Fibroblast of pulmonary artery (primary cell): Measurements from ENCODE around the gene PINLYP.

Experiments
- DNase-seq: peaks from one replicate; pipeline ENCODE4 v3.0.0-alpha.2; 2010; ENCODE audit warnings: low read depth
- H3K4me3 ChIP-seq: replicated peaks from 2 replicates; pipeline ENCODE4 v1.5.1; 2011; ENCODE audit warnings: low read depth, mild to moderate bottlenecking, control low read depth, low read length, moderate library complexity
- TF ChIP-seq, protein P1 (sequence below): IDR thresholded peaks from 2 replicates; pipeline ENCODE4 v1.5.1; 2011; ENCODE audit warnings: mild to moderate bottlenecking, control low read depth, low read length, inconsistent platforms; ENCODE audit errors: missing control alignments

The PINLYP gene

DNA sequence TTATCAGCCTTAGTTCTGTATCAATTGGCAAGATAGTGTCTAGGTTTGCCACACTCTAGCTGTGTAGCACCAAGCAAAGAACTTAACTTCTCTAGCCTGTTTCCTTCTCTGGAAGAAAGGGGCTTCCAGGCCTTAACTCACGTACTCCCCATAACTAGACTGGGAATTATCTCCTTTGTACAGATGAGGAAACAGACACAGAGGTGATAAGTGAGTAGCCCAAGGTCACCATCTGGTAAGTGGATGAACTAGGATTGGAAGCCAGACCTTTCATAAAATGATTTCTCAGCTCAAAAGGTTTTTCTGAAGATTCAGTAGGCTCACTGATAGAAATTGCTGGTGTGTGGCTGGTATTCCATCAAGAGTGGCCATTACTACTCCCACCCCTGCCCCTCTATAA lies 40.7 kb downstream of the PINLYP start:
- TF ChIP-seq, protein P1, sequence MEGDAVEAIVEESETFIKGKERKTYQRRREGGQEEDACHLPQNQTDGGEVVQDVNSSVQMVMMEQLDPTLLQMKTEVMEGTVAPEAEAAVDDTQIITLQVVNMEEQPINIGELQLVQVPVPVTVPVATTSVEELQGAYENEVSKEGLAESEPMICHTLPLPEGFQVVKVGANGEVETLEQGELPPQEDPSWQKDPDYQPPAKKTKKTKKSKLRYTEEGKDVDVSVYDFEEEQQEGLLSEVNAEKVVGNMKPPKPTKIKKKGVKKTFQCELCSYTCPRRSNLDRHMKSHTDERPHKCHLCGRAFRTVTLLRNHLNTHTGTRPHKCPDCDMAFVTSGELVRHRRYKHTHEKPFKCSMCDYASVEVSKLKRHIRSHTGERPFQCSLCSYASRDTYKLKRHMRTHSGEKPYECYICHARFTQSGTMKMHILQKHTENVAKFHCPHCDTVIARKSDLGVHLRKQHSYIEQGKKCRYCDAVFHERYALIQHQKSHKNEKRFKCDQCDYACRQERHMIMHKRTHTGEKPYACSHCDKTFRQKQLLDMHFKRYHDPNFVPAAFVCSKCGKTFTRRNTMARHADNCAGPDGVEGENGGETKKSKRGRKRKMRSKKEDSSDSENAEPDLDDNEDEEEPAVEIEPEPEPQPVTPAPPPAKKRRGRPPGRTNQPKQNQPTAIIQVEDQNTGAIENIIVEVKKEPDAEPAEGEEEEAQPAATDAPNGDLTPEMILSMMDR, result no peak
- no peak for DNase-seq
- no peak overlapping the region for H3K4me3 ChIP-seq

DNA sequence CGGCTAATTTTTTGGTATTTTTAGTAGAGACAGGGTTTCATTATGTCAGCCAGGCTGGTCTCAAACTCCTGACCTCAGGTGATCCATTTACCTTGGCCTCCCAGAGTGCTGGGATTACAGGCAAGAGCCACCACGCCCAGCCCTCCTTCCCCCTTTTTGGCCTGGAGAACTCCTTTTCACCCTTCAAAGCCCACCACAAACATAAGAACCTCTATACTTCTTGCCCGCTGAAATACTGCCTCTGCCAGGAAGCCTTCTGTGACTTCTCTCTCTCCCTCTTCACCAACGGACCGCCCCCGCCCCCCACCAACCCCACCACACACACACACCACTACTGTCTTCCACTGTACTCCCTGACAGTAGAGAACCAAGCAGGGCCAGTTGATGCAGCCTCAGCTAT lies 41.4 kb downstream of the PINLYP start:
- TF ChIP-seq, protein P1, result no peak
- DNase-seq, result no peak
- no peak overlapping the region for H3K4me3 ChIP-seq

DNA sequence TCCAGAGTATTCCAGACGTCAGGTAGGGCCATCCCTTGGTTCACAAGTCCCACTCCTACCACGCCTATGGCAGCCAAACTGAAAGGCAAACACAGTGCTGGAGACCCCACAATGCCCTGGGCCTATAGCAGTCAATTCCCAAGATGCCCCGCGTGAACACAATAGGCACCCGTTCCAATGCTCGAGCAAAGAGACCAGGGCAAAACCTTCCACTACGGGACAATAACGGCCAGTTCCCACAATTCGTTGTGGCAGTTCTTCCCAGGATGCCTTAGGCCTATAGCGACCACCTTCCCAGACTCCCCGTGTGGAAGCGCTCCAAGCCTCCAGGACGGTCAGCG lies 43.3 kb downstream of the PINLYP start:
- TF ChIP-seq, protein P1, result no peak
- peak overlapping the region; percentile 88 for H3K4me3 ChIP-seq
- peak; percentile 39 for DNase-seq

- TF ChIP-seq, protein P1, result no peak
- peak within 1 kb of the TSS; percentile 88 for H3K4me3 ChIP-seq
- peak; percentile 92 for DNase-seq
These were observed 43.9 kb downstream of the PINLYP start, which contains the start of gene ZNF428 for GRCh38 chr19:43619262-43620060. Gene ZNF428, minus strand, starts transcription at chr19:43619629. Its CDS starts 5,325 bp downstream, at chr19:43614304.

DNA sequence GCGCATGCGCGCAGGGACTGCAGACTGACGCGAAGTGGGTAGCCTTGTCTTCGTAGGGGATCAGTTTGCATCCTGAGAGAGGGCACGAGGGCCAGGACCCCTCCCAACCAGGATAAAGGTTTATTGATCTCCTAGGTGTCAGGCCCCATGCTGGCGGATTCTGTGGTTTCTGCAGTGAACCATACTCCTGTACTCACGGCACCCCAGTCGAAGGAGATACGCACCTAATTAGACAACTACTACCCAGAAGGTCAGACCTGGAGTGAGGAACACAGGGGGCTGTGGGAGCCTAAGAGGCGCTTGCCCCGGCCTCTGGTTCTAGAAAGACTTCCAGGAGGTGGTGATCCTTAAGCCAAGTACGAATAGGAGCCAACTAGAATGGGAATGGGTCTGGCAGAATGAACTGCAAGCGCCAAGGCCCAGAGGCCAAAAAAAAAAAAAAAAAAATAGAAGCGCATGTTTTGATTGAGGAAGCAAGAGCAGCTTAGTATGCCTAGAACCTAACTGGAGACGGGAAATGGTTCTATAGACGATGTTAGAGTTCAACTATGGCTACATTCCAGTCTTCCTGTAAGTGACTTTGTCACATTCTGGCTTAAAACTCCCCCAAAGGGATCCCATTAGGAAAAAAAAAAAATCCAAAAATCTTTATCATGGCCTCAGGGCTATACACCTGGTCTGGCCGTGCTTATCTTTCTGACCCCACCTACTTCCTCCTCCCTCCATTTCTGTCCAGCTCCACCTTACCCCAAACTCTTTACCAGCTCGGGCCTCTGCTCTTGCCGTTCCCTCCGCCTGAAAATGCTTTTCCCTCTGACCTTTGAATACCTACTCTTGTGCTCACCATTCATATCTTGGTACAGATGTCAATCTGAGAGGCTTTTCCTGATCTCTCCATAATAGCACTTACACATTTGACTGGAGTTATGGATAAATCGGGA lies 44.7 kb downstream of the PINLYP start:
- TF ChIP-seq, protein P1, result no peak
- no peak for DNase-seq

GRCh38 chr19:43622070-43622469 lies 46.5 kb downstream of the PINLYP start:
- TF ChIP-seq, protein P1, result no peak
- no peak for DNase-seq
- H3K4me3 ChIP-seq, result no peak overlapping the region

More for the DNA sequence above, 44.7 kb downstream of the PINLYP start:
- H3K4me3 ChIP-seq, result peak overlapping the region; percentile 88
